ENCODE measurements around the gene GTF3C5. TPM values are rescaled to one million over a fixed set of nuclear protein-coding genes. Genes with fewer than 3 reads are reported as not detected.

Gene GTF3C5
- total and polyA plus RNA-seq, 9 of the 15 experiments (the other 6 are each of a cell fraction or from before 2014, with no cell fraction given) = 3.8 to 118 (median 83.7) TPM

- TF ChIP-seq HOMEZ (CRISPR knock-in tag; IDR thresholded peaks at IDR 0.05) = no peak
- 0 out of 2 replicates have a peak, but pooled peaks have one; percentile 22 for TF ChIP-seq ZNF175 (CRISPR knock-in tag; IDR thresholded peaks at IDR 0.05; ENCODE audit: low read depth)
- peak; percentile 32 for TF ChIP-seq NFIC (IDR thresholded peaks at IDR 0.05)
- TF ChIP-seq ZNF318 (IDR thresholded peaks at IDR 0.05; ENCODE audit: borderline replicate concordance in 1 of 2, low read depth in 1 of 2) = no peak
- no peak for TF ChIP-seq KLF13 (tag; IDR thresholded peaks at IDR 0.05; ENCODE audit: borderline replicate concordance, low read depth)
- TF ChIP-seq ZNF263 (CRISPR knock-in tag; IDR thresholded peaks at IDR 0.05; ENCODE audit: borderline replicate concordance) = peak; percentile 46; the same call in 1 of the 2 replicates
- peak; percentile 25; the same call in 1 of the 2 replicates for TF ChIP-seq POLR2G (IDR thresholded peaks at IDR 0.05; ENCODE audit: low read depth, low read length)
- no peak for TF ChIP-seq ZNF551 (CRISPR knock-in tag; IDR thresholded peaks at IDR 0.05)
Observed at GRCh38 chr9:133002147-133003070, 28.4 kb upstream of the GTF3C5 start (continued).
